OCI-LY1 (cell line): ENCODE results near the gene SIDT1.
A peak's percentile ranks its signal among the peaks of the same experiment; 100 is the strongest.

Experiments
- H2AFZ ChIP-seq: fragments of 200-600 bp; sonication (generic), shearing (Covaris generic); 2 replicates; pipeline ENCODE4 v1.6.0; 2014; ENCODE audit warnings: antibody characterized with exemption, mild to moderate bottlenecking, low read length
- H3F3A ChIP-seq: fragments of 200-600 bp; sonication (generic), shearing (Covaris generic); 2 replicates; pipeline ENCODE4 v1.6.0; 2014; ENCODE audit warnings: mild to moderate bottlenecking, antibody characterized with exemption, low read length, moderate library complexity; ENCODE audit not compliant: insufficient read depth
- H3K27ac ChIP-seq: fragments of 200-600 bp; sonication (generic); 2 replicates; pipeline ENCODE4 v1.5.1; 2014; ENCODE audit warnings: low read length, mixed run types, mild to moderate bottlenecking, low read depth; ENCODE audit not compliant: poor library complexity, severe bottlenecking
- H3K27me3 ChIP-seq: fragments of 200-600 bp; sonication (generic); 2 replicates; pipeline ENCODE4 v1.6.0; 2014; ENCODE audit warnings: antibody characterized with exemption, mild to moderate bottlenecking, low read length, moderate library complexity; ENCODE audit not compliant: insufficient read depth
- H3K36me3 ChIP-seq: fragments of 200-600 bp; sonication (generic); 2 replicates; pipeline ENCODE4 v1.6.1; 2014; ENCODE audit warnings: mild to moderate bottlenecking, antibody characterized with exemption, low read length, moderate library complexity, mixed read lengths; ENCODE audit not compliant: insufficient read depth
- H3K4me1 ChIP-seq: fragments of 200-600 bp; sonication (generic); 2 replicates; pipeline ENCODE4 v1.5.1; 2014; ENCODE audit warnings: mild to moderate bottlenecking, low read length, moderate library complexity; ENCODE audit not compliant: insufficient read depth, severe bottlenecking
- H3K4me2 ChIP-seq: fragments of 200-600 bp; sonication (generic), shearing (Covaris generic); 2 replicates; pipeline ENCODE4 v1.6.1; 2014; ENCODE audit warnings: low read length
- H3K4me3 ChIP-seq: fragments of 200-600 bp; sonication (generic); 2 replicates; pipeline ENCODE4 v1.5.1; 2014; ENCODE audit warnings: low read length, low read depth, mild to moderate bottlenecking, mixed read lengths; ENCODE audit not compliant: poor library complexity, severe bottlenecking
- H3K79me2 ChIP-seq: fragments of 200-600 bp; shearing (Covaris generic); 2 replicates; pipeline ENCODE4 v1.6.1; 2016; ENCODE audit warnings: mixed run types, low read length, mixed read lengths; ENCODE audit not compliant: insufficient read depth
- H3K9ac ChIP-seq: fragments of 200-600 bp; sonication (generic), shearing (Covaris generic); 2 replicates; pipeline ENCODE4 v1.6.1; 2014; ENCODE audit warnings: mild to moderate bottlenecking, low read length, mixed read lengths
- H3K9me2 ChIP-seq: fragments of 200-600 bp; sonication (generic), shearing (Covaris generic); 2 replicates; pipeline ENCODE4 v1.6.1; 2014; ENCODE audit warnings: low read depth, mild to moderate bottlenecking, low read length, mixed read lengths
- H3K9me3 ChIP-seq: fragments of 200-600 bp; shearing (Covaris generic); 2 replicates; pipeline ENCODE4 v1.6.1; 2014; ENCODE audit warnings: low read length, mixed read lengths
- H4K20me1 ChIP-seq: fragments of 200-600 bp; sonication (generic), shearing (Covaris generic); 2 replicates; pipeline ENCODE4 v1.6.0; 2016; ENCODE audit warnings: mild to moderate bottlenecking, low read length; ENCODE audit not compliant: insufficient read depth
- CTCF ChIP-seq: fragments of 200-600 bp; sonication (generic), shearing (Covaris generic); IDR thresholded peaks from 2 replicates; pipeline ENCODE4 v1.5.1; 2017; ENCODE audit warnings: mild to moderate bottlenecking, antibody characterized with exemption, low read length, moderate library complexity, mixed read lengths
- EZH2 ChIP-seq: fragments of 200-600 bp; sonication (generic), shearing (Covaris generic); IDR thresholded peaks from 2 replicates; pipeline ENCODE4 v1.8.0; 2017; ENCODE audit warnings: borderline replicate concordance, mixed run types, mild to moderate bottlenecking, antibody characterized with exemption, low read length, moderate library complexity, mixed read lengths

SIDT1 gene

GRCh38 chr3:113659996-113660395, 127.6 kb downstream of the SIDT1 start:
- Histone ChIP-seq H4K20me1 (no peaks in the 10 kb centered on the region), H3F3A (no peaks in the 10 kb centered on the region), H3K27me3 (no peaks in the 10 kb centered on the region), H3K9me2 (no peaks in the 10 kb centered on the region), H3K27ac (peak overlapping the region; percentile 90), H3K4me2 (peak overlapping the region; percentile 35; the same call in 1 of the 2 replicates), H3K4me1 (peaks cover 37% of the 10 kb centered on the region), H3K9me3 (no peaks in the 10 kb centered on the region), H3K36me3 (0 out of 2 replicates have a peak, but pooled peaks cover 6% of the 10 kb centered on the region), H3K9ac (no peak overlapping the region), H3K79me2 (no peaks in the 10 kb centered on the region), H2AFZ (no peak overlapping the region), H3K4me3 (peak overlapping the region; percentile 15)
- TF ChIP-seq CTCF (no peak), EZH2 (no peak)

GRCh38 chr3:113660458-113660857, 128.1 kb downstream of the SIDT1 start:
- Histone ChIP-seq H3K4me1 (peaks cover 37% of the 10 kb centered on the region), H2AFZ (no peak overlapping the region), H3K9me3 (no peaks in the 10 kb centered on the region), H3F3A (no peaks in the 10 kb centered on the region), H3K79me2 (no peaks in the 10 kb centered on the region), H3K27ac (peak overlapping the region; percentile 90), H3K4me3 (peak overlapping the region; percentile 8), H4K20me1 (no peaks in the 10 kb centered on the region), H3K27me3 (no peaks in the 10 kb centered on the region), H3K9ac (no peak overlapping the region), H3K9me2 (no peaks in the 10 kb centered on the region), H3K4me2 (peak overlapping the region; percentile 35; the same call in 1 of the 2 replicates), H3K36me3 (0 out of 2 replicates have a peak, but pooled peaks cover 6% of the 10 kb centered on the region)
- TF ChIP-seq CTCF (no peak), EZH2 (no peak)

GRCh38 chr3:113660896-113661295, 128.5 kb downstream of the SIDT1 start:
- 0 out of 2 replicates have a peak, but pooled peaks cover 6% of the 10 kb centered on the region for H3K36me3 ChIP-seq
- H3K4me2 ChIP-seq = peak overlapping the region; percentile 35; the same call in 1 of the 2 replicates

More at GRCh38 chr3:113660896-113661295, 128.5 kb downstream of the SIDT1 start:
- Histone ChIP-seq H2AFZ (no peak overlapping the region), H3F3A (no peaks in the 10 kb centered on the region), H3K79me2 (no peaks in the 10 kb centered on the region), H3K27me3 (no peaks in the 10 kb centered on the region), H3K9me3 (no peaks in the 10 kb centered on the region), H3K4me1 (peaks cover 37% of the 10 kb centered on the region), H3K9ac (no peak overlapping the region), H3K9me2 (no peaks in the 10 kb centered on the region), H3K27ac (peak overlapping the region; percentile 90), H3K4me3 (peak overlapping the region; percentile 8), H4K20me1 (no peaks in the 10 kb centered on the region)
- TF ChIP-seq CTCF (no peak), EZH2 (no peak)
